ENCODE measurements around the gene CASP7.
"Not testable (repeated sequence)": the region's sequence is repeated elsewhere in the genome, so short reads cannot be mapped to it uniquely, and the experiment has no call there.

Gene CASP7

DNA sequence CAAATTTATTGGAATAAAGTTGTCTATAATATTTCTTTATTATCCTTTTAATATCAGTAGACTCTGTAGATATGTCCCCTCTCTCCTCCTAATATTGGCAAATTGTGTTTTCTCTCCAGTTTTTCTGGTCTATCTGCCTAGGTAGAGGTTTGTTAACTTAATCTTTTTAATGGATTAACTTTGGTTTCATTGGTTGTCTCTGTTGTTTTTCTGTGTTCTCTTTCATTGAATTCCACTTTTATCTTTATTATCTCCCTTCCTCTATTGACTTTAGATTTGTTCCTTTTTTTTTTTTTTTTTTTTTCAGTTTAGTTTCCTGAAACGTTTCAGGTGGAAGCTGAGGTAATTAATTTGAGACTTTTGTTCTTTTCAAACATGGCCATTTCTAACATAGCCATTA lies 82.4 kb downstream of the CASP7 start:
- in situ Hi-C loops (cut with HindIII; ENCODE audit: low pct_ligation_motif_present, low sequenced_read_pairs): no loop called here
- no peaks in the 10 kb centered on the region for H3K36me3 ChIP-seq (replicated peaks)
- TF ChIP-seq, protein P1, sequence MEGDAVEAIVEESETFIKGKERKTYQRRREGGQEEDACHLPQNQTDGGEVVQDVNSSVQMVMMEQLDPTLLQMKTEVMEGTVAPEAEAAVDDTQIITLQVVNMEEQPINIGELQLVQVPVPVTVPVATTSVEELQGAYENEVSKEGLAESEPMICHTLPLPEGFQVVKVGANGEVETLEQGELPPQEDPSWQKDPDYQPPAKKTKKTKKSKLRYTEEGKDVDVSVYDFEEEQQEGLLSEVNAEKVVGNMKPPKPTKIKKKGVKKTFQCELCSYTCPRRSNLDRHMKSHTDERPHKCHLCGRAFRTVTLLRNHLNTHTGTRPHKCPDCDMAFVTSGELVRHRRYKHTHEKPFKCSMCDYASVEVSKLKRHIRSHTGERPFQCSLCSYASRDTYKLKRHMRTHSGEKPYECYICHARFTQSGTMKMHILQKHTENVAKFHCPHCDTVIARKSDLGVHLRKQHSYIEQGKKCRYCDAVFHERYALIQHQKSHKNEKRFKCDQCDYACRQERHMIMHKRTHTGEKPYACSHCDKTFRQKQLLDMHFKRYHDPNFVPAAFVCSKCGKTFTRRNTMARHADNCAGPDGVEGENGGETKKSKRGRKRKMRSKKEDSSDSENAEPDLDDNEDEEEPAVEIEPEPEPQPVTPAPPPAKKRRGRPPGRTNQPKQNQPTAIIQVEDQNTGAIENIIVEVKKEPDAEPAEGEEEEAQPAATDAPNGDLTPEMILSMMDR (IDR thresholded peaks at IDR 0.05; ENCODE audit: low read depth, low read length, missing control alignments): no peak

GRCh38 chr10:113764582-113764981 lies 84.9 kb downstream of the CASP7 start:
- H3K27ac ChIP-seq: no peak overlapping the region
- no peaks in the 10 kb centered on the region for H3K36me3 ChIP-seq (replicated peaks)
- H3K27me3 ChIP-seq (replicated peaks): peaks cover 1% of the 10 kb centered on the region
- in situ Hi-C loops (cut with HindIII; ENCODE audit: low pct_ligation_motif_present, low sequenced_read_pairs): no loop called here
- TF ChIP-seq, protein P1 (IDR thresholded peaks at IDR 0.05; ENCODE audit: low read depth, low read length, missing control alignments): no peak
- no peak overlapping the region for H3K4me3 ChIP-seq (ENCODE audit: low read depth, low read length)
- DNase-seq: no peak

More for the DNA sequence above, 82.4 kb downstream of the CASP7 start:
- no peak overlapping the region for H3K4me3 ChIP-seq (ENCODE audit: low read depth, low read length)
- DNase-seq: no peak
- no peaks in the 10 kb centered on the region for H3K27me3 ChIP-seq (replicated peaks)
- H3K27ac ChIP-seq: no peak overlapping the region

DNA sequence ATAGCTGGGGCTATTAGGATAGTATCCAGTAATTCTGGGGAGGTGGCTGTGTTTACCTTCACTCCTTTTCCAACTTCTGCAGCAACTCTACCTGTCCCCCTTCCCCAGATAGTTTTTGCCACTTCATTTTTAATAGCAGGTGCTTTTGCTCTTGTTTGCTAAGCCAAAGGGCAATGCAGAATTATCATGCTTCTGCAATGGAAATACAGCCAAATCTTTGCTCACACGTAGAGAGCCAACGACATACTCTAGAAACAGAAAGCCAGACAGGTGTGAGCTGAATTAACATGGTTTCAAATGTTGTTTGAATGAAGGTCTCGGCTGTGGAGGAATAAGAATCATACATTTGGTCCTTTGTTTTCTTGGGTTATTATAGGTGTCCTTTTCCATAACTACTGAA lies 86.2 kb downstream of the CASP7 start:
- Histone ChIP-seq H3K27ac (no peak overlapping the region), H3K36me3 (replicated peaks) (no peaks in the 10 kb centered on the region), H3K4me3 (ENCODE audit: low read depth, low read length) (no peak overlapping the region), H3K27me3 (replicated peaks) (peaks cover 6% of the 10 kb centered on the region)
- DNase-seq: no peak
- in situ Hi-C loops (cut with HindIII; ENCODE audit: low pct_ligation_motif_present, low sequenced_read_pairs): no loop called here
- TF ChIP-seq, protein P1 (IDR thresholded peaks at IDR 0.05; ENCODE audit: low read depth, low read length, missing control alignments): no peak

GRCh38 chr10:113767222-113767621 lies 87.5 kb downstream of the CASP7 start:
- Histone ChIP-seq H3K27me3 (replicated peaks) (peaks cover 6% of the 10 kb centered on the region), H3K27ac (no peak overlapping the region), H3K36me3 (replicated peaks) (no peaks in the 10 kb centered on the region), H3K4me3 (ENCODE audit: low read depth, low read length) (no peak overlapping the region)
- in situ Hi-C loops (cut with HindIII; ENCODE audit: low pct_ligation_motif_present, low sequenced_read_pairs): no loop called here
- DNase-seq: no peak
- TF ChIP-seq, protein P1 (IDR thresholded peaks at IDR 0.05; ENCODE audit: low read depth, low read length, missing control alignments): no peak

GRCh38 chr10:113770346-113770745 lies 90.6 kb downstream of the CASP7 start:
- DNase-seq: no peak
- Histone ChIP-seq H3K4me3 (ENCODE audit: low read depth, low read length) (no peak overlapping the region), H3K27ac (no peak overlapping the region), H3K36me3 (replicated peaks) (no peaks in the 10 kb centered on the region), H3K27me3 (replicated peaks) (peaks cover 6% of the 10 kb centered on the region)
- in situ Hi-C loops (cut with HindIII; ENCODE audit: low pct_ligation_motif_present, low sequenced_read_pairs): no loop called here
- TF ChIP-seq, protein P1 (IDR thresholded peaks at IDR 0.05; ENCODE audit: low read depth, low read length, missing control alignments): no peak

- H3K27me3 ChIP-seq (replicated peaks); in situ Hi-C loops (cut with HindIII; ENCODE audit: low pct_ligation_motif_present, low sequenced_read_pairs); DNase-seq; H3K4me3 ChIP-seq (ENCODE audit: low read depth, low read length); H3K27ac ChIP-seq; H3K36me3 ChIP-seq (replicated peaks): not testable (repeated sequence)
Measured at GRCh38 chr10:113771131-113771530, 91.4 kb downstream of the CASP7 start.
